ENCODE measurements around the gene HMHB1. TPM values are rescaled to one million over a fixed set of nuclear protein-coding genes. Genes with fewer than 3 reads are reported as not detected.
A peak's percentile ranks its signal among the peaks of the same experiment; 100 is the strongest.

The HMHB1 gene
- total and polyA plus RNA-seq, 9 of the 15 experiments (the other 6 are each of a cell fraction or from before 2014, with no cell fraction given): not detected

GRCh38 chr5:143824851-143825720, 13.1 kb downstream of the HMHB1 start (continued):
- TF ChIP-seq COPS2 (conservative IDR thresholded peaks at IDR 0.05) (no peak), NCOA6 (IDR thresholded peaks at IDR 0.05) (no peak), STAG1 (CRISPR knock-in tag; IDR thresholded peaks at IDR 0.05; ENCODE audit: borderline replicate concordance) (peak; percentile 98), ZNF511 (CRISPR knock-in tag; IDR thresholded peaks at IDR 0.05) (no peak), ZNF263 (CRISPR knock-in tag; IDR thresholded peaks at IDR 0.05; ENCODE audit: borderline replicate concordance) (no peak), CEBPB (tag; IDR thresholded peaks at IDR 0.05) (no peak), RB1 (IDR thresholded peaks at IDR 0.05; ENCODE audit: low read depth) (peak; percentile 27; the same call in 1 of the 2 replicates), ZNF766 (CRISPR knock-in tag; conservative IDR thresholded peaks at IDR 0.05) (no peak), ZNF76 (CRISPR knock-in tag; IDR thresholded peaks at IDR 0.05; ENCODE audit: borderline replicate concordance) (no peak), ZNF212 (CRISPR knock-in tag; IDR thresholded peaks at IDR 0.05) (no peak), HMG20A (CRISPR knock-in tag; conservative IDR thresholded peaks at IDR 0.05) (no peak), NEUROD1 (IDR thresholded peaks at IDR 0.05; ENCODE audit: borderline replicate concordance, low read depth, low read length, partially characterized antibody) (no peak), MCM3 (IDR thresholded peaks at IDR 0.05) (no peak), ARID3B (CRISPR knock-in tag; IDR thresholded peaks at IDR 0.05; ENCODE audit: borderline replicate concordance) (no peak), MECOM (CRISPR knock-in tag; IDR thresholded peaks at IDR 0.05) (no peak), CREB1 (IDR thresholded peaks at IDR 0.05) (no peak), CREB1 (CRISPR knock-in tag; IDR thresholded peaks at IDR 0.05) (no peak), THRB (CRISPR knock-in tag; conservative IDR thresholded peaks at IDR 0.05) (no peak), NONO (IDR thresholded peaks at IDR 0.05; ENCODE audit: low read depth in 2 of 2, low read length in 1 of 2) (no peak), FOXJ2 (tag; IDR thresholded peaks at IDR 0.05) (no peak), U2AF2 (optimal IDR thresholded peaks at IDR 0.05; ENCODE audit: low read depth, low read length) (no peak), ZNF280B (CRISPR knock-in tag; IDR thresholded peaks at IDR 0.05) (no peak), E2F1 (CRISPR knock-in tag; IDR thresholded peaks at IDR 0.05) (no peak)

Measured in K562 (cell line).